ENCODE data around the gene ARHGAP22. TPM values are rescaled to one million over a fixed set of nuclear protein-coding genes. Genes with fewer than 3 reads are reported as not detected.

Gene ARHGAP22
- total RNA-seq, 1 experiment from 2014 or later: 1.8 TPM

DNA sequence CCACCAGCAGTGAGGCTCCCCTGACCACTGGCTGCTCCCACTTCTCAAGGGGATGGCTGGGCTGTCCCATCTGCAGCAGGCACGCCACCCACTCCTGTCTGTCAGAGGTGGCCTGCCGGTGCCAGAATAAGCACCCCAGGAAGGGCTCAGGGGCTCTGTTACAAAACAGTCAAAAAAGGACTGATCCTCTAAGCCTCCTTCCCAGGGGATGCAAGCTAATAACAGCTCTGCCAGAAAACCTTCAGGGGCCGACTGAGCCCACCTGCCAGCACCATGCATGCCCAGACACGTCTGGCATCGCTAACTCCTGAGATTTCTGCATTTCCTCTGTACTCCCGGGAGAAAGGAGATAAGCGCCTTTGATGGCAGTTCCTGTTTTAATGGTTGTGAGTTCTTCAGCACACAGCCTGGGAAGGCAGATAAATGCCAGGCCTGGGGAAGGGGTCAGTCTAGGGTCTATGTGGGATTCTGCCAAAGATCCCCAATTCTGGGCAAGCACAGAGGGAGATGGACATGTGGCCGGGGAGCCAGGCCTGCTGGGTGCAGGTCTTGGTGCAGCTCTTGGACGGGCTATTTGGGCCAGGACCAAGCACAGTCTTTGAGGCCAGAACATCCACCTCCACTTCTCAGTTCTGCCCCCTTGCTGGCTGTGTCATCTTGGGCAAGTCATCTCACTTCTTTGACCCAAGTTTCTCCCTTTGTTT is 128.4 kb downstream of the ARHGAP22 start:
- Histone ChIP-seq H3K36me3 (ENCODE audit: control insufficient read depth, insufficient read depth, low read length) (no peaks in the 10 kb centered on the region), H3K4me3 (ENCODE audit: low read depth in 2 of 2, low read length in 2 of 2) (no peak overlapping the region), H3K27ac (ENCODE audit: low read length) (no peak overlapping the region), H3K9me3 (ENCODE audit: control insufficient read depth, insufficient read depth, low read depth, low read length) (no peaks in the 10 kb centered on the region), H3K27me3 (ENCODE audit: control insufficient read depth, insufficient read depth, low read length) (peaks cover 7% of the 10 kb centered on the region; the same call in 1 of the 2 replicates), H3K4me1 (ENCODE audit: control insufficient read depth, insufficient read depth, low read length) (no peaks in the 10 kb centered on the region)
- DNase-seq (ENCODE audit: low read depth, low spot score) (no peak), ATAC-seq (no peak)
- ChIA-PET POLR2A (no interaction called here), CTCF (no interaction called here)
- in situ Hi-C loops (cut with HindIII; ENCODE audit: low pct_unique_long_range_greater_than_20kb, low sequenced_read_pairs): no loop called here
- BruUV-seq (replicated peaks): no TSS peak
- TF ChIP-seq, protein P1, sequence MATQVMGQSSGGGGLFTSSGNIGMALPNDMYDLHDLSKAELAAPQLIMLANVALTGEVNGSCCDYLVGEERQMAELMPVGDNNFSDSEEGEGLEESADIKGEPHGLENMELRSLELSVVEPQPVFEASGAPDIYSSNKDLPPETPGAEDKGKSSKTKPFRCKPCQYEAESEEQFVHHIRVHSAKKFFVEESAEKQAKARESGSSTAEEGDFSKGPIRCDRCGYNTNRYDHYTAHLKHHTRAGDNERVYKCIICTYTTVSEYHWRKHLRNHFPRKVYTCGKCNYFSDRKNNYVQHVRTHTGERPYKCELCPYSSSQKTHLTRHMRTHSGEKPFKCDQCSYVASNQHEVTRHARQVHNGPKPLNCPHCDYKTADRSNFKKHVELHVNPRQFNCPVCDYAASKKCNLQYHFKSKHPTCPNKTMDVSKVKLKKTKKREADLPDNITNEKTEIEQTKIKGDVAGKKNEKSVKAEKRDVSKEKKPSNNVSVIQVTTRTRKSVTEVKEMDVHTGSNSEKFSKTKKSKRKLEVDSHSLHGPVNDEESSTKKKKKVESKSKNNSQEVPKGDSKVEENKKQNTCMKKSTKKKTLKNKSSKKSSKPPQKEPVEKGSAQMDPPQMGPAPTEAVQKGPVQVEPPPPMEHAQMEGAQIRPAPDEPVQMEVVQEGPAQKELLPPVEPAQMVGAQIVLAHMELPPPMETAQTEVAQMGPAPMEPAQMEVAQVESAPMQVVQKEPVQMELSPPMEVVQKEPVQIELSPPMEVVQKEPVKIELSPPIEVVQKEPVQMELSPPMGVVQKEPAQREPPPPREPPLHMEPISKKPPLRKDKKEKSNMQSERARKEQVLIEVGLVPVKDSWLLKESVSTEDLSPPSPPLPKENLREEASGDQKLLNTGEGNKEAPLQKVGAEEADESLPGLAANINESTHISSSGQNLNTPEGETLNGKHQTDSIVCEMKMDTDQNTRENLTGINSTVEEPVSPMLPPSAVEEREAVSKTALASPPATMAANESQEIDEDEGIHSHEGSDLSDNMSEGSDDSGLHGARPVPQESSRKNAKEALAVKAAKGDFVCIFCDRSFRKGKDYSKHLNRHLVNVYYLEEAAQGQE (IDR thresholded peaks at IDR 0.05; ENCODE audit: insufficient read depth in 1 of 2, low read depth in 2 of 2, low read length in 1 of 2): no peak
- TF ChIP-seq SIN3A (IDR thresholded peaks at IDR 0.05; ENCODE audit: borderline replicate concordance, insufficient read depth, low read depth, low read length) (no peak), TCF7L2 (IDR thresholded peaks at IDR 0.05; ENCODE audit: low read depth, low read length) (no peak), POLR2AphosphoS5 (IDR thresholded peaks at IDR 0.05; ENCODE audit: low read depth, low read length) (no peak)
- TF ChIP-seq, protein P2, sequence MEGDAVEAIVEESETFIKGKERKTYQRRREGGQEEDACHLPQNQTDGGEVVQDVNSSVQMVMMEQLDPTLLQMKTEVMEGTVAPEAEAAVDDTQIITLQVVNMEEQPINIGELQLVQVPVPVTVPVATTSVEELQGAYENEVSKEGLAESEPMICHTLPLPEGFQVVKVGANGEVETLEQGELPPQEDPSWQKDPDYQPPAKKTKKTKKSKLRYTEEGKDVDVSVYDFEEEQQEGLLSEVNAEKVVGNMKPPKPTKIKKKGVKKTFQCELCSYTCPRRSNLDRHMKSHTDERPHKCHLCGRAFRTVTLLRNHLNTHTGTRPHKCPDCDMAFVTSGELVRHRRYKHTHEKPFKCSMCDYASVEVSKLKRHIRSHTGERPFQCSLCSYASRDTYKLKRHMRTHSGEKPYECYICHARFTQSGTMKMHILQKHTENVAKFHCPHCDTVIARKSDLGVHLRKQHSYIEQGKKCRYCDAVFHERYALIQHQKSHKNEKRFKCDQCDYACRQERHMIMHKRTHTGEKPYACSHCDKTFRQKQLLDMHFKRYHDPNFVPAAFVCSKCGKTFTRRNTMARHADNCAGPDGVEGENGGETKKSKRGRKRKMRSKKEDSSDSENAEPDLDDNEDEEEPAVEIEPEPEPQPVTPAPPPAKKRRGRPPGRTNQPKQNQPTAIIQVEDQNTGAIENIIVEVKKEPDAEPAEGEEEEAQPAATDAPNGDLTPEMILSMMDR (IDR thresholded peaks at IDR 0.05): no peak
- intact Hi-C loops (cut with micrococcal nuclease; ENCODE audit: unreplicated experiment): no loop called here

DNA sequence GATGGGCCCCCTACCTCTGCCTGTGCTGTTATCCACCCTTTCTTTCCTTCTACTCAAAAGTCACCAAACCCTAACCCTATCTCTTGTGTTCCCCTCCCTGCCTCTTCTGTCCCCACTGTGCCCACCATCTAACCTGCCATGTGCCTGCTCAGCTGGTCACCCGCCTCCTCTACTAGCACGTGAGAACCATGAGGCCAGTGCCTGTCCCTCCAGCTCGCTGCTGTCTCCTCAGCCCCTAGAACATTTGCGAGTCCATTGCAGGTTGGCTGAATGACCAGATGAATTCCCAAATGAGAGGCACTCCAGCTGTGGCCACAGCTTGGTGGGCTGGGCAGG is 129.0 kb downstream of the ARHGAP22 start:
- ATAC-seq (no peak), DNase-seq (ENCODE audit: low read depth, low spot score) (no peak)
- H3K9me3 ChIP-seq (ENCODE audit: control insufficient read depth, insufficient read depth, low read depth, low read length): no peaks in the 10 kb centered on the region
- in situ Hi-C loops (cut with HindIII; ENCODE audit: low pct_unique_long_range_greater_than_20kb, low sequenced_read_pairs): no loop called here
- intact Hi-C loops (cut with micrococcal nuclease; ENCODE audit: unreplicated experiment): no loop called here
- H3K27ac ChIP-seq (ENCODE audit: low read length): no peak overlapping the region
- ChIA-PET CTCF (no interaction called here), POLR2A (no interaction called here)
- no TSS peak for BruUV-seq (replicated peaks)
- TF ChIP-seq TCF7L2 (IDR thresholded peaks at IDR 0.05; ENCODE audit: low read depth, low read length): no peak
- no peak for TF ChIP-seq SIN3A (IDR thresholded peaks at IDR 0.05; ENCODE audit: borderline replicate concordance, insufficient read depth, low read depth, low read length)
- no peak for TF ChIP-seq POLR2AphosphoS5 (IDR thresholded peaks at IDR 0.05; ENCODE audit: low read depth, low read length)
- TF ChIP-seq, protein P1 (IDR thresholded peaks at IDR 0.05; ENCODE audit: insufficient read depth in 1 of 2, low read depth in 2 of 2, low read length in 1 of 2): no peak
- H3K36me3 ChIP-seq (ENCODE audit: control insufficient read depth, insufficient read depth, low read length): no peaks in the 10 kb centered on the region
- H3K4me3 ChIP-seq (ENCODE audit: low read depth in 2 of 2, low read length in 2 of 2): no peak overlapping the region
- H3K4me1 ChIP-seq (ENCODE audit: control insufficient read depth, insufficient read depth, low read length): no peaks in the 10 kb centered on the region
- H3K27me3 ChIP-seq (ENCODE audit: control insufficient read depth, insufficient read depth, low read length): peaks cover 7% of the 10 kb centered on the region; the same call in 1 of the 2 replicates
